Peyer's patch (tissue), 4 donors: ENCODE data around the gene PRR7.

Experiments used
- POLR2A ChIP-seq, 2 donors: fragments of 450-650 bp; IDR thresholded peaks; one replicate each; pipeline ENCODE4 v1.5.1; 2017; ENCODE audit warnings: antibody characterized with exemption in 2 of 2, mild to moderate bottlenecking in 2 of 2, moderate library complexity in 2 of 2
- TF ChIP-seq, protein P1 (sequence below), 6 experiments: fragments of 450-650 bp in 4 of 6; fragments of 200-600 bp in 2 of 6; sonication (generic) in 1 of 6; IDR thresholded peaks; one replicate each; pipeline ENCODE4 v1.5.1; 2017 to 2019; ENCODE audit warnings: antibody characterized with exemption in 6 of 6, mild to moderate bottlenecking in 3 of 6, moderate library complexity in 1 of 6

DNA sequence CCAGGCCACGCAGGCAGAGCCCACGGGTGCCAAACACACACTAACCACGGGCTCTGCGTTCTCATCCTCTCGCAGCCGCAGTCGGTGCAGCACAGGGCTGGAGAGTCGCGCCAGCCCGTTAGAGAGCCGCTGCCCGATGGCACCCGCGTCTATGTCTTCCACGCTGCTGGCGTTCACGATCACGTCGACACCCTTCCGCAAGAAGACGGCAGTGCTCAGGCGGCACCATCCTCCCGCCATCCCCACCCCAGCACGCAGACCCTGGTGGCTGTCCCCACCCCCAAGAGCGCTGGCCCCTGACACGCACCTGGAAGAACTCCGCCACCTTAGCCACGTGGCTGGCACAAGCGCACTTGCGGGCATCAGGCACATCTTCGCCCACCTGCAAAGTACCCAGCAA lies 20.8 kb downstream of the PRR7 start:
- TF ChIP-seq, protein P1, sequence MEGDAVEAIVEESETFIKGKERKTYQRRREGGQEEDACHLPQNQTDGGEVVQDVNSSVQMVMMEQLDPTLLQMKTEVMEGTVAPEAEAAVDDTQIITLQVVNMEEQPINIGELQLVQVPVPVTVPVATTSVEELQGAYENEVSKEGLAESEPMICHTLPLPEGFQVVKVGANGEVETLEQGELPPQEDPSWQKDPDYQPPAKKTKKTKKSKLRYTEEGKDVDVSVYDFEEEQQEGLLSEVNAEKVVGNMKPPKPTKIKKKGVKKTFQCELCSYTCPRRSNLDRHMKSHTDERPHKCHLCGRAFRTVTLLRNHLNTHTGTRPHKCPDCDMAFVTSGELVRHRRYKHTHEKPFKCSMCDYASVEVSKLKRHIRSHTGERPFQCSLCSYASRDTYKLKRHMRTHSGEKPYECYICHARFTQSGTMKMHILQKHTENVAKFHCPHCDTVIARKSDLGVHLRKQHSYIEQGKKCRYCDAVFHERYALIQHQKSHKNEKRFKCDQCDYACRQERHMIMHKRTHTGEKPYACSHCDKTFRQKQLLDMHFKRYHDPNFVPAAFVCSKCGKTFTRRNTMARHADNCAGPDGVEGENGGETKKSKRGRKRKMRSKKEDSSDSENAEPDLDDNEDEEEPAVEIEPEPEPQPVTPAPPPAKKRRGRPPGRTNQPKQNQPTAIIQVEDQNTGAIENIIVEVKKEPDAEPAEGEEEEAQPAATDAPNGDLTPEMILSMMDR (IDR thresholded peaks at IDR 0.05) = no peak
- TF ChIP-seq POLR2A (IDR thresholded peaks at IDR 0.05) = no peak
